TTC549 (cell line): ENCODE measurements around the gene PNMA1.

ENCODE experiments used
- FAIRE-seq: peaks from 2 replicates; lab custom pipeline; 2012; peaks lifted over from hg19 to GRCh38; lab: Jason Lieb, UNC

PNMA1 gene

DNA sequence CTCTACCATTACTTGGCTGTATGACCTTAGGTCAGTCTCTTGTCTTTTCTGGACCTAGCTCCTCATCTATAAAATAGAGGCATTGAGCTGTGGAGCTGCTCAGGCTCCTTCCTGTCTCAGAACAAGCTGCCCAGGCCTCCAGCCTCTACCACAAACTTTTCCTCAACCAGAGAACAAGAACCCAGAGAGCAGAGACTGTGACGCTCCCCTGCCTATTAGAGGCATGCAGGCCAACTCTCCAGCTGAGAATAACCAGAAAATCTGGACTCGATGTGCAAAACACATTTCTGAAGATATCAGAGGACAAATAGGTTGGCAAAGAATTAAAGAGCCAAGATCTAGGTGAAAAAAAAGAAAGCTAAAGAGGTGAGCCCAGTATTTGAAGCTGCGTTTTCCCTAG, 17.8 kb upstream of the PNMA1 start:
- FAIRE-seq: no peak

DNA sequence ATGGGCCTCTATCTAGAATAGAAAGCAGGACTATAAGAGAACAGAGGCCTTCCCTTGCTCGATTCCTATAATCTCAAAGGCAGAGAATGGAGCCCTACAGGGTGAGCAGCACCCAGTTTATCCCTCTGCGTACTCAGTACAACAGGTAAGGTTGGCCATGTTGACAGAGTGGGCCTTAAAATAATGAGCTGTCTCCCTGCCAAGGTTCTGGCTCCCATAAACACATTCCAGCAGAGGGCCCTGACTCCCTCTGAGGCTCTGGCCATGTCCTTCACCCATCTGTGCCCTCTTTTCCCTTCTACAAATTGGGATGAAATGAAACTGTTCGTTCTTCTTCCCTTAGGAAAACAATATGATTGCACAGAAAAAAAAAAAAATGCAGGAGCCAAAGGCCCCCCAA, 16.9 kb upstream of the PNMA1 start:
- FAIRE-seq: no peak

GRCh38 chr14:73729556-73730265, 15.5 kb upstream of the PNMA1 start:
- FAIRE-seq: no peak

DNA sequence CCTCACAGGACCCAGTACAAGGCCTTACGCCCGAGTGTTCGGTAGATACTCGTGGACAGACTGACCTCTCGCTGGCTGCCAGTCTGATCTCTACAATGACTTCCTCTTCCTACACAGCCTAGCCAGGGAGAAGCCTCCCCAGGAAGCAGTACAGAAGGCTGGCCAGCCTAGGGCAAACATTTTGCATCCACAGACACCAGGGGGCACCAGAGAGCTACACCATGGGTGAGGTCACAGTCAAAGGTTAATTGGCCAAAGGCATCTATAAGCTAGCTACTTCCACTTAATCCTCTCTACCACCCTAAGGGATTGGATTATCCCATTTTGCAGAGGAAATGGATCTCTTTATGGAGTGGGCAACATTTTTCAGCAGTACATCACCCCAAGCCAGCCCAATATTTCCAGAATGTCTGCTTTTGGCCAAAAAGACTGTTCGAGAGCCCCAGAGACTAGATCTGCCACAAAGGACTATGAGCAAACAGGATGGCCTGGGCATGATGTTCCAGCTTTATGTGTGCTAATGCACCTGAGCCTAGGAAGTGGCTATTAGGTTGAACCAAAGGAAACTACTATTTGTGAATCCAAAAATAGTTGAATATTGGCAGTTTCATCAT, 14.6 kb upstream of the PNMA1 start:
- no peak for FAIRE-seq

DNA sequence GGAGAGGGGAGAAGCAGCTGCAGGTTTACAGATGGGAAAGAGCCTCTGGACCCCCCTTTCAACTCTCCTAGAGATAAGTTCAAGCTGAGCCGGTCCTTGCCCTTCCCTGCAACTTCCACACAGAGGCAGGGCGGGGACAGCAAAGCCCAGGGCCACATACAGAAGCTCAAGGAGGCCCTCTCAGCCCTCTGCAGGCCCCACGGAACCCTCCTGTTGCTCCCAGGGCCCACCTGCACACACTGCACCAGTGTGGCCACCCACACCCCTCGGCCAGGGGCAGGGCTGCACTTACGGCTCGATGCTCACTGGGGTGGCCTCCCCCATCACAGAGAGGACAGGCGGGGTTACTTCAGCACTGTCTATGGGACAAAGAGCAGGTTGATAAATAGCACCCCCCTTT, 13.0 kb upstream of the PNMA1 start:
- no peak for FAIRE-seq

DNA sequence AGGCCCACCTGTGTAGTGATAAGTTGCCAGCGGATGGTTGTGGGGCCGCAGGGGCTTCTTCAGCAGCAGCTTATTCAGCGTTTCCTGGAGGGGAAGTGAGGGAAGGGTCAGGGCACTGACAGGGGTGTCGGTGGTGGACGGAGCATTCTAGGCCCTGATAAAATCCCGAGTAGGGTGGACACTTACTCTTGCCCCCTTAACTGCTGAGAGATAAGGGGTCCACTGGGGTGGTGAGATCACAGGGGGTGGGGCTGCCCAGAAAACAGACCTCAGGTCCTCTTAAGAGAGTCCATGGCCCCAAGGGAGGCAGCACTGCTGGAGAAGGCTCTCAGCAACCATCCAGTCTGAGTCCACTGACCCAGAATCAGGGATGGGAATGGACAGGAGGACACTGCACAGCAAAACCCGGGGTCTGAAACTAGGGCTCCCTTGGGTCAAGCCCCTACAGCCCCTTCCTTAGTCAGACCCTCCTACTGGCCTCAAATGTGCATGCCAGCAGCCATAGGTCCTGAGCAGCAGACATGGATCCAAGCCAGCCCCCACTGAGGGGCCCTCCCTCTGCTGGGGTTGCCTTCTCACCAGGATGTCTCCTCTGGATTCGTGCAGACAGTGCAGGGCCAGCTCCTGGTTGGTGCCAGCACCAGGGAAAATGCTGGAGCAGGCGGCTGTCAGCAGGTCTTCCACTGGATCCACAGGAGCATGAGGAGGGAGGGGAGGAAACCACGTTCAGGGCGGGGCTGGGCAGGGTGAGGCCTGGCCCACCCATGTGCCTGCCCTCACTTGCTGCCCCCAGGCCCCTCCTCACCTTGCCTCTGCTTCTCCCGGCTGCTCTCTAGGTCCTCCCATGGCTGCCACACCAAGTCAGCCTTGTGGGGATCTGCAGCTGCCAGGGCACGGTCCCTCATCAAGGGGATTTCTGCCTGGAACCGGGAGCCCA, 12.1 kb upstream of the PNMA1 start:
- no peak for FAIRE-seq

DNA sequence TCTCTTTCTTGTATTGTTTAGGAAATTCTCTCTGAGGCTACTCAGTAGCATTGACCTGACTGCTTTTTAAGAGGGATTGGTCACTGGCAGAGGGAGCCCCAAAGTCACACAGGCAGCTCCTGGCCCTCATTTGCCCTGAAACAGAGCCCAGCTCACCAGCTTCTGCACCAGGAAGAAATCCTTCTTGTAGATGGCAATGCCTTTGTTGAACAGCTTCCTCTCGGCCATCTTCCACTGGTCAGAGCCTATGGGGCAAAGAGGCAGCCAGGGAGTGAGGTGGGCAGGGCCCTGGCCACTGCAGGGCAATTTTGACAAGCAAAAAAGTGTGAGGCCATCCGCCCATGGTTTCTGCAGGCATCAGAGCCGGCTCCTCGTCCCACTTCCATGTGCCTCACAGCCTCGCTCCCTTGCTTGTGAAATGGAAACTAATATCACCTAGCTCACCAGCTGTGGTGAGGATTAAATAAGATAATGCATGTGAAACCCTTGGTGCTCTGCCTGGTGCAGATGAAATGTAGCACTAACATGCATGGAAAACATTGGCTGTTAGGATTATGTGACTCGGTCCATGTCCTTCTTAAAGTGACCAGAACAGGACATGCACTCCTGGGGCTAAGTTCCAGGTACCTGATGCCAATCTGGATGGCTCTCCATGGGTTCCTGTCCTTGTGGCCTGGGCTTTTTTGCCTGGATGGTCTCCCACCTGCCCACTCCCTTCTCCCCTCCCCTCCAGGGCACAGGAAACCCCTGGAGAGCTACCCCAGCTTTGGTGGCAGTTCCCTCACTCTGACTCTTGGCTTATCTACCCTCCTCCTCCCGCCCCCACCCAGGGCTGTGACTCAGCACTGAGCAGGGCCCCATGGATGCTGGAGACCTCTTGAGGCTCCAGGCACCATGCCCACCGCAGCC, 11.2 kb upstream of the PNMA1 start:
- FAIRE-seq: no peak

- FAIRE-seq: no peak
Measured at GRCh38 chr14:73724696-73725095, 10.5 kb upstream of the PNMA1 start.

- FAIRE-seq: no peak
Measured at GRCh38 chr14:73723797-73724661, 9.8 kb upstream of the PNMA1 start.

DNA sequence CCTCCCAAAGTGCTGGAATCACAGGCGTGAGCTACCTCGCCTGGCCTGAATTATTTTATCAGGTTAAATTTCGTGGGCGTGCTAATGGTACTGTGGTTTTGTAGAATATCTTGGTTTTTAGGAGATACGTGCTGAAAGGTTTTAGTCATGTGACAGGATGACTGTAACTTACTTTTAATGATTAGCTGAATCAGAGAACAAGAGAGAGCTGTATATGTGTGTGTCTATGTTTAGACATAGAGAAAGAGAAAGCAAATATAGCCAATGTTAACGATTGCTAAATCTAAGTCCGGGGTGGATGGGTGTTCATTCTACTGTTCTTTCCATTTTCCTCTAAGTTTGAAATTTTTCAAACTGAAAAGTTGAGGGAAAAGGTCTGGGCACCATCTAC, 9.2 kb upstream of the PNMA1 start:
- no peak for FAIRE-seq

- no peak for FAIRE-seq
Measured at GRCh38 chr14:73722581-73722980, 8.4 kb upstream of the PNMA1 start.

DNA sequence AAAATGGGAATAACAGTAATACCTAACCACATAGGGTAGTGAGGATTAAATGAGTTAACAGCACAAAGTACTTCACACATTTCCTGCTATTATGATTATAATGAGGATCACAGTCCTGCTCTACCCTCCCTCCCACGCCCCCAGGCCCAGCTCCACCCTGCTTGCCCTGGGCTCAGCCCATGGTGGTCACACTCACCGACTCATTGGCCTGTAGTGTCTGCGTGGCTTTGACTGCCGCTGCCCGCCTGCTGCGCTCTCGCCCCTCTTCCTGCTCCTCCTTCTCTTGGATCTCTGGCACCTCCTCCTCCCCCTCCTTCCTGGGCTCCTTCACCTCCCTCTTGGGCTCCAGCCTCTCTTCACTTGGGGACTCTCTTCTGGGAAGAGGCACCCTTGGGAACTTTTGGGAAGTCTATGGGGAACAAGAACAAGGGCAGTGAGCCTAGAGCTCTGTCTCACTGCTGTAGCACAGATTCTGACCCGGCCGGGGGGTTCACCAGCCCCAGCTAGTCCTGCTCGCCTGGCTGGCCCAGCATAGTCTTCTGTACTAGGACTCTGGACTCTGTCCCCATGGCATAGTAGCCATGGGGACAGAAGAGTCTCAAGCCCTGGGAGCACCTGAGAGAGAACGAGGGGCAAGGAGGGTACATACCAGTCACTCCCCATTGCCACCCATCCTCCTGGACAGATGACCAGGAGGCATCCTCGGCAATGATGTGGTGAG, 7.1 kb upstream of the PNMA1 start:
- FAIRE-seq: no peak

DNA sequence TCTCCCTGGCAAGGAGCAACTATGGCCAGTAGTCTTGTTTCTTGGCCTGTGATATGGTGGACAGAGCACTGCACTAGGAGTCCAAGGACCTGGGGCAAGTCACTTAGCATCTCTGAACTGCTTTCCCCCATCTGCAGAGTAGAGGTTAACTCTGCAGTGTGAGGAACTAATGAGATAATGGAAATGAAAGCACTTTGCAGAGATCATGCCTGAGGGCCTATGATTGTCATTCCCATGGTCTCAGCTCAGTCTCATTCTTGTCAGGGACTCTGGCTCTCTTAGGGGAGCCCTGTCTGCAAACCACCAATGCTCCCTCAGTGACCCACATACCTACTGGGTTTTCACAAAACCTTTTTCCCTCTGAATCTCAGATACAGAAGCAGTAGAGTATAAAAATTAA, 6.5 kb upstream of the PNMA1 start:
- FAIRE-seq: no peak

GRCh38 chr14:73719791-73720190, 5.6 kb upstream of the PNMA1 start:
- no peak for FAIRE-seq

DNA sequence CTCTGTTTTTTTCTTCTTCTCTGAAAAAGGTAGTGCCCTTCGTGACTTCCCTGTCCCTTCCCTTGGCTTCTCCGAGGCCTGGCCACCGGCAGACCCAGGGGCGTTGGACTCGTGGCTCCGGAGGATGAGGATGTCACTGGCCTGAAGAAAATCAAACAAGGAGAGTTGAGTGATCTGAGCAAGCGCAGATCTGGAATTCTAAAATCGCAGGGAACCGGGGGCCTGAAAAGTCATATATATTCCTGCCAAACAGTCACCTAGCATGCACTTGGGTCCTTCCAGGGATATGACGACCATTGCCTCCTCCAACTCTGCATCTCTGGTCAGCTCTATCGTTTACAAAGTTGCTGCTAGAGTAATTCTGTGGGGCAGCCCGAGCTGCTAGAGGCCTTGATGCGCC, 5.2 kb upstream of the PNMA1 start:
- FAIRE-seq: no peak

GRCh38 chr14:73718418-73719251, 4.5 kb upstream of the PNMA1 start:
- FAIRE-seq: no peak

GRCh38 chr14:73717711-73718417, 3.7 kb upstream of the PNMA1 start:
- no peak for FAIRE-seq

DNA sequence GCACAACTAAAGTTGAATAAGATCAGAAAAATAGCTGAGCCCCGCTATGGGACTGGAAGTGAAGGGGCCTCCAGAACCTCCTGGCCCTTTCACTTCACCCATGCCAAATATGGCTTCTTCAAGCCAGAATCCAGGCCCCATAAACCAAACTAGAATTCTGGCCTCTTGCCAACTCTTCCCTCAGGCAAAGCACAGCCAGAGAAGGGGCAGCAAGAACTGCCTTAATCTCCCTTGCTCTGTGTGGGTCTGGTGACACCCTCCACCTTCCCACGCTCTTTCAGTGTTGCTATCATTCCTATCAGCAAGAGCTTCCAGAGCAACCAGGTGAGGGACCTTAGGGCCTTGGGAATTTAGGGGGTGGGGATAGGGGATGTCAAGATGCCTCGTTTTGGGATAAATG, 3.1 kb upstream of the PNMA1 start:
- FAIRE-seq: no peak

DNA sequence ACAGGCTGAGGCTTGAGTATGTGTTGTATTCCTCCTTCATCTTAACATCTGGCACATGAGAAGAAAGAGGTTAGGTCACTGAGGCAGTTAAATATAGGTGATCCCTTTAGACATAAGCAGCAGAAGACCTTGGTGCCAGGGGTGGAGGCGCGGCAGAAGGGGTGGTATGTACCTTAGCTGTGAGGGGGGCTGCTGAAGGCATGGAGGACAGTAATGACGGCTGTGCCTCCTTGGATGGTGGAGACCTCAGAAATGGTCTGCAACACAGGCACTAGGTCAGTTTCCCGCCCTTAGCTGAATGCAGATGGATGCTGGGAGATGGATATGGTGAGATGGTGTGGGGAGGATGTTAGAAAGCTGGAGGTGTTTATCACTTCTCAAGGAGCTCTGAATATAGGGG, 1.5 kb upstream of the PNMA1 start:
- FAIRE-seq: no peak
